Measurements from ENCODE around the gene EPHB2.

DNA sequence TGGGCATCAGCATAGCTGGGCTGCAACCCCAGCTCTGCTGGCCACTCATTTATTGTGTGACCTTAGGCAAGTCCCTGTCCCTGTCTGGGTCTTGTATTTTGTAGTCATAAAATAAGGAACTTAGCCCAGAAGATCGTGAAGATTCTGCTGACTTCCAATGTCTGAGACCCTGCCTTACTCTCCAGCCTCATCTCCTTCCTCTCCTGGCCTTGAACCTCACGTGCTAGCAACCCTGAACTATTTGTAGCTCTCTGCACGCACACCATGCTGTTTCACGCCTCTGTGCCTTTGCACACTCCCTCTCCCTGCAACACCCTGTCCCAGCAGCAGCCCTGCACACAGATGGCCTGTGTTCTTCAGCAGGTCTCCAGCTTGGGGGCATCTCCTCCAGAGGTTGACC is 140.9 kb downstream of the EPHB2 start:
- TF ChIP-seq, protein P1, sequence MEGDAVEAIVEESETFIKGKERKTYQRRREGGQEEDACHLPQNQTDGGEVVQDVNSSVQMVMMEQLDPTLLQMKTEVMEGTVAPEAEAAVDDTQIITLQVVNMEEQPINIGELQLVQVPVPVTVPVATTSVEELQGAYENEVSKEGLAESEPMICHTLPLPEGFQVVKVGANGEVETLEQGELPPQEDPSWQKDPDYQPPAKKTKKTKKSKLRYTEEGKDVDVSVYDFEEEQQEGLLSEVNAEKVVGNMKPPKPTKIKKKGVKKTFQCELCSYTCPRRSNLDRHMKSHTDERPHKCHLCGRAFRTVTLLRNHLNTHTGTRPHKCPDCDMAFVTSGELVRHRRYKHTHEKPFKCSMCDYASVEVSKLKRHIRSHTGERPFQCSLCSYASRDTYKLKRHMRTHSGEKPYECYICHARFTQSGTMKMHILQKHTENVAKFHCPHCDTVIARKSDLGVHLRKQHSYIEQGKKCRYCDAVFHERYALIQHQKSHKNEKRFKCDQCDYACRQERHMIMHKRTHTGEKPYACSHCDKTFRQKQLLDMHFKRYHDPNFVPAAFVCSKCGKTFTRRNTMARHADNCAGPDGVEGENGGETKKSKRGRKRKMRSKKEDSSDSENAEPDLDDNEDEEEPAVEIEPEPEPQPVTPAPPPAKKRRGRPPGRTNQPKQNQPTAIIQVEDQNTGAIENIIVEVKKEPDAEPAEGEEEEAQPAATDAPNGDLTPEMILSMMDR (IDR thresholded peaks at IDR 0.05), result no peak
- no peak for TF ChIP-seq POLR2A (IDR thresholded peaks at IDR 0.05)

Data from testis (tissue), 2 donors.